Mesenchymal stem cell (in vitro differentiated cells and primary cell): Measurements from ENCODE around the gene HARBI1.

ENCODE experiments used
- DNase-seq: peaks from one replicate; pipeline ENCODE4 v3.0.0-alpha.2; 2013
- H2AFZ ChIP-seq: one replicate; pipeline ENCODE4 v1.6.1; 2013; ENCODE audit warnings: low read depth, mild to moderate bottlenecking, control low read depth, inconsistent platforms, low read length, moderate library complexity
- H2AK5ac ChIP-seq: 2 replicates; pipeline ENCODE4 v1.6.1; 2013; ENCODE audit warnings: low read length, moderate library complexity, mild to moderate bottlenecking, inconsistent platforms; ENCODE audit not compliant: severe bottlenecking
- H2BK120ac ChIP-seq: one replicate; pipeline ENCODE4 v1.6.1; 2013; ENCODE audit warnings: low read depth, mild to moderate bottlenecking, inconsistent platforms, low read length, moderate library complexity
- H2BK12ac ChIP-seq, 2 experiments: one replicate each; pipeline ENCODE4 v1.6.1; 2013; ENCODE audit warnings: inconsistent platforms in 2 of 2, low read length in 2 of 2, mild to moderate bottlenecking in 2 of 2, moderate library complexity in 2 of 2, control low read depth in 1 of 2
- H2BK15ac ChIP-seq: one replicate; pipeline ENCODE4 v1.6.1; 2013; ENCODE audit warnings: mild to moderate bottlenecking, low read depth, inconsistent platforms; ENCODE audit not compliant: poor library complexity, severe bottlenecking
- H2BK5ac ChIP-seq: 2 replicates; pipeline ENCODE4 v1.6.1; 2013; ENCODE audit warnings: low read depth, mild to moderate bottlenecking, low read length, control low read depth, inconsistent platforms; ENCODE audit not compliant: poor library complexity, severe bottlenecking
- H3K14ac ChIP-seq, 2 experiments: one replicate each; pipeline ENCODE4 v1.6.1; 2013; ENCODE audit warnings: inconsistent platforms in 2 of 2, low read length in 2 of 2, control low read depth in 1 of 2, mild to moderate bottlenecking in 1 of 2, moderate library complexity in 1 of 2
- H3K18ac ChIP-seq, 2 experiments: one replicate each; pipeline ENCODE4 v1.6.1; 2013; ENCODE audit warnings: inconsistent platforms in 2 of 2, low read length in 2 of 2, control low read depth in 1 of 2, low read depth in 1 of 2, mild to moderate bottlenecking in 1 of 2
- H3K23ac ChIP-seq, 2 experiments: one replicate each; pipeline ENCODE4 v1.6.1; 2013; ENCODE audit warnings: inconsistent platforms in 2 of 2, low read length in 2 of 2, mild to moderate bottlenecking in 2 of 2, moderate library complexity in 2 of 2, control low read depth in 1 of 2
- H3K27ac ChIP-seq: 2 replicates; pipeline ENCODE4 v1.5.1; 2013; ENCODE audit warnings: mild to moderate bottlenecking, moderate library complexity, low read length, control low read depth, inconsistent platforms; ENCODE audit not compliant: poor library complexity, severe bottlenecking
- H3K27me3 ChIP-seq, 2 experiments: 2 replicates each; pipeline versions ENCODE4 v1.6.1 to v1.7.0; 2013; ENCODE audit warnings: low read length in 2 of 2, mild to moderate bottlenecking in 2 of 2, moderate library complexity in 2 of 2, control low read depth in 1 of 2, inconsistent platforms in 1 of 2; ENCODE audit not compliant: control insufficient read depth in 1 of 2, insufficient read depth in 1 of 2
- H3K36me3 ChIP-seq, 2 experiments: 2 replicates each; pipeline versions ENCODE4 v1.6.1 to v1.7.0; 2013; ENCODE audit warnings: low read length in 2 of 2, control low read depth in 1 of 2, inconsistent platforms in 1 of 2, low read depth in 1 of 2, mild to moderate bottlenecking in 1 of 2; ENCODE audit not compliant: insufficient read depth in 2 of 2, control insufficient read depth in 1 of 2
- H3K4ac ChIP-seq, 2 experiments: one replicate each; pipeline ENCODE4 v1.6.1; 2013; ENCODE audit warnings: inconsistent platforms in 2 of 2, low read length in 2 of 2, mild to moderate bottlenecking in 2 of 2, moderate library complexity in 2 of 2, control low read depth in 1 of 2, low read depth in 1 of 2
- H3K4me1 ChIP-seq: 2 replicates; pipeline ENCODE4 v1.6.1; 2013; ENCODE audit warnings: low read depth, low read length, control low read depth; ENCODE audit not compliant: control insufficient read depth, insufficient read depth
- H3K4me2 ChIP-seq: 2 replicates; pipeline ENCODE4 v1.6.1; 2013; ENCODE audit warnings: low read length, mild to moderate bottlenecking, inconsistent platforms; ENCODE audit not compliant: poor library complexity, severe bottlenecking
- H3K4me3 ChIP-seq, 2 experiments: 2 replicates each; pipeline versions ENCODE4 v1.5.1 to v1.7.0; 2013; ENCODE audit warnings: low read length in 2 of 2, mild to moderate bottlenecking in 2 of 2, control low read depth in 1 of 2, low read depth in 1 of 2; ENCODE audit not compliant: insufficient read depth in 1 of 2
- H3K79me1 ChIP-seq: replicated peaks from 2 replicates; pipeline ENCODE4 v1.6.1; 2013; ENCODE audit warnings: mild to moderate bottlenecking, control low read depth, low read length, inconsistent platforms; ENCODE audit not compliant: poor library complexity, severe bottlenecking
- H3K9ac ChIP-seq: 2 replicates; pipeline ENCODE4 v1.7.0; 2013; ENCODE audit warnings: mild to moderate bottlenecking, low read length, moderate library complexity
- H3K9me3 ChIP-seq: 2 replicates; pipeline ENCODE4 v1.7.0; 2013; ENCODE audit warnings: mild to moderate bottlenecking, low read length; ENCODE audit not compliant: control insufficient read depth
- H4K8ac ChIP-seq: one replicate; pipeline ENCODE4 v1.6.1; 2013; ENCODE audit warnings: inconsistent platforms, mild to moderate bottlenecking, low read length, moderate library complexity
- H4K91ac ChIP-seq: one replicate; pipeline ENCODE4 v1.6.1; 2013; ENCODE audit warnings: mild to moderate bottlenecking, low read length, inconsistent platforms
- WGBS: methylation state at CpG from one replicate; pipeline ENCODE4 v1.1.7; 2013; ENCODE audit warnings: mixed read lengths; 5-methylcytosine and 5-hydroxymethylcytosine counted together

Gene HARBI1

DNA sequence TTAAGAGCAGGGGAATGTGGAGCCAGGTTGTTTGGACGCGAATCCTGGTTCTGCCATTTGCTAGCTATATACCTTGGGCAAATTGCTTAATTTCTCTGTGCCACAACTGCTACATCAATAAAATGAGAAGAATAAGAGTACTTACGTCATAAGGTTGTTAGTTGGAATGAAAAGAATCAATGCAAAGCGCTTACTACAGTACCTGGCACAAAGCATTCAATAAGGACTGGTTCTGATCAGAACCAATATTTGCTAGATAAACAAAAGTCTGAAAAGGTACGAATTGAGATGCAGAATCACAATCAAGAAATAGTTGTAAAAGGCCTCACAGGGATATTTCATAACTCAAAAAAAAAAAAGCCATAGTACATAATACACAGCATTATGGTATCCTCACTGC, 34.4 kb downstream of the HARBI1 start:
- Histone ChIP-seq H3K9me3 (no peaks in the 10 kb centered on the region), H2BK15ac (no peak overlapping the region), H3K23ac (no peak overlapping the region), H2BK5ac (no peak overlapping the region), H2AFZ (no peak overlapping the region), H3K27ac (no peak overlapping the region), H3K36me3 (peaks cover 3 to 5% of the 10 kb centered on the region in 2 experiments), H3K9ac (no peak overlapping the region), H3K4me3 (no peak overlapping the region), H2BK120ac (no peak overlapping the region), H3K4me2 (no peak overlapping the region), H3K4me1 (no peaks in the 10 kb centered on the region), H2AK5ac (no peak overlapping the region), H3K27me3 (no peaks in the 10 kb centered on the region), H3K18ac (no peak overlapping the region), H4K91ac (no peak overlapping the region), H3K79me1 (peaks cover 7% of the 10 kb centered on the region), H3K4ac (no peak overlapping the region), H2BK12ac (no peak overlapping the region), H3K14ac (no peak overlapping the region), H4K8ac (no peak overlapping the region)
- DNase-seq = no peak
- 97% methylated on average over 4 of the region's 5 CpGs for WGBS

- H3K36me3 ChIP-seq = no peaks in the 10 kb centered on the region
- no peak overlapping the region for H4K91ac ChIP-seq
- DNase-seq = no peak
- no peak overlapping the region for H3K4me2 ChIP-seq
- no peak overlapping the region for H3K27ac ChIP-seq
- no peak overlapping the region for H3K4ac ChIP-seq
- no peak overlapping the region for H3K9ac ChIP-seq
- no peak overlapping the region for H2AFZ ChIP-seq
- no peak overlapping the region for H2BK12ac ChIP-seq
- H4K8ac ChIP-seq = no peak overlapping the region
- H3K23ac ChIP-seq = no peak overlapping the region
- H2BK5ac ChIP-seq = no peak overlapping the region
- H3K9me3 ChIP-seq = no peaks in the 10 kb centered on the region
- no peaks in the 10 kb centered on the region for H3K27me3 ChIP-seq
- H3K14ac ChIP-seq = no peak overlapping the region
- H2AK5ac ChIP-seq = no peak overlapping the region
- H3K4me1 ChIP-seq = no peaks in the 10 kb centered on the region
- H2BK120ac ChIP-seq = no peak overlapping the region
- H2BK15ac ChIP-seq = no peak overlapping the region
- H3K79me1 ChIP-seq = peaks cover 15% of the 10 kb centered on the region
- WGBS = no CpG with 5 or more reads among the region's 1 CpG
- no peak overlapping the region for H3K4me3 ChIP-seq
- no peak overlapping the region for H3K18ac ChIP-seq
Observed at GRCh38 chr11:46577058-46577457, 40.0 kb downstream of the HARBI1 start.

DNA sequence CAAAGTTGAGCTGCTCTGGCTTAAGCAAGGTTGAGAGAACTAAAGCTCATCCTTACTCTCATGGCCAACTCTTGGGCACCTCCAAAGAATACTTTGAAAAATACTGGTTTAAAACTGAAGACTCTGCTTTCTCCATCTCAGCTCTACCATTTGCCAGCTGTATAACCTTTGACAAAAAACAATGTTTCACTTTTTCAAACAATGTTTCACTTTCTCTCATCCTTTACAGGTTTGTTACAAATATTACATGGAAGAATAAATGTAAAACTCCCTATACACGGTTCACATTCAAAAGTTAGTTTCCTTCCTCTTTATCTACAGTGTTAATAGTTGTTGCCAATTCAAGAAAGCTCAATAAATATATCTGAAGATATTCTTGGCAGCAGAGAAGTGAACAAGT, 42.4 kb downstream of the HARBI1 start:
- Histone ChIP-seq H2AFZ (no peak overlapping the region), H3K27me3 (no peaks in the 10 kb centered on the region)
- no CpG with 5 or more reads among the region's 1 CpG for WGBS

DNA sequence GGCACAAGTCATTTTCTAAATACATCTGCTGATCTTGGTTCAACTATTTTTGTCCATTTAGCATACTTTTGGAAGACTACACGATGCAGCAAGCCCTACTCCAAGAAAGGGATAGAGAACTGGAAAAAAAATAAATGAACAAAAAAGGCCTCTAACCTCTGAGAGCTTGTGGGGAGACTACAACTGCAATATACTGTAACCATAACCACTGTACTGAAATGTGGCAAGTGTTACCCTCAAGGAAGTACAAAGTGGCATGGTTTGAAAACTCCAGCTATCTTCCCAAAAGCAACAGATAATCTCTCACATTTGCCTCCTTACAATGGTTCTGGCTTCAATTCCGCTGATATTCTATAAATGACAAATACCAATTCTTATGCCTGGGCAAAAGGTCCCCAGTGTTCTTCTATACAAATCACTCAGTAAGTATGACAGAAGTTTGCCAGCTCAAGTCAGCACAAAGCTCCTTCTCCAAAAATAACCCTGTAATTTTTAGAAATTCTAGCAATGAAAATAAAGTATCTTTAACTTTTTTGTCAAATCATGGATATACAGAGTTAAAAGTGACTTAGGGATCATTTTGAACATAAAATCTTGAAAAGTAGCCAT, 46.1 kb downstream of the HARBI1 start:
- WGBS = 93% methylated on average over 1 of the region's 2 CpGs
- Histone ChIP-seq H2BK15ac (no peak overlapping the region), H3K4me1 (no peaks in the 10 kb centered on the region), H4K91ac (no peak overlapping the region), H2AK5ac (no peak overlapping the region), H3K4me2 (no peak overlapping the region), H3K14ac (no peak overlapping the region), H3K36me3 (peaks cover 0 to 4% of the 10 kb centered on the region in 2 experiments), H3K9ac (no peak overlapping the region), H3K27ac (no peak overlapping the region), H2AFZ (no peak overlapping the region), H3K18ac (no peak overlapping the region), H4K8ac (no peak overlapping the region), H2BK12ac (no peak overlapping the region), H3K27me3 (no peaks in the 10 kb centered on the region), H3K4me3 (no peak overlapping the region), H2BK5ac (no peak overlapping the region), H2BK120ac (no peak overlapping the region), H3K79me1 (peaks cover 22% of the 10 kb centered on the region), H3K4ac (no peak overlapping the region), H3K23ac (no peak overlapping the region), H3K9me3 (no peaks in the 10 kb centered on the region)
- DNase-seq = no peak

More for the DNA sequence above, 42.4 kb downstream of the HARBI1 start:
- Histone ChIP-seq H3K23ac (no peak overlapping the region), H2AK5ac (no peak overlapping the region), H4K91ac (no peak overlapping the region), H2BK5ac (no peak overlapping the region), H3K18ac (no peak overlapping the region), H3K4me2 (no peak overlapping the region), H4K8ac (no peak overlapping the region), H2BK12ac (no peak overlapping the region), H2BK120ac (no peak overlapping the region), H3K14ac (no peak overlapping the region), H3K9me3 (no peaks in the 10 kb centered on the region), H3K4me3 (no peak overlapping the region), H3K36me3 (no peaks in the 10 kb centered on the region), H3K4ac (no peak overlapping the region), H3K79me1 (peaks cover 11% of the 10 kb centered on the region), H3K27ac (no peak overlapping the region), H2BK15ac (no peak overlapping the region), H3K9ac (no peak overlapping the region), H3K4me1 (no peaks in the 10 kb centered on the region)
- DNase-seq = no peak
